ENCODE measurements around the gene POLG.
"Not testable (repeated sequence)": the region's sequence is repeated elsewhere in the genome, so short reads cannot be mapped to it uniquely, and the experiment has no call there.

POLG gene

GRCh38 chr15:89323825-89324224 lies 10.8 kb downstream of the POLG start:
- DNase-seq, result no peak

- no peak for DNase-seq
Observed at GRCh38 chr15:89322822-89323221, 11.8 kb downstream of the POLG start.

- no peak for DNase-seq
Observed at GRCh38 chr15:89321521-89322410, 12.9 kb downstream of the POLG start.

GRCh38 chr15:89320200-89320599 lies 14.4 kb downstream of the POLG start:
- no peak for DNase-seq

GRCh38 chr15:89319678-89320077 lies 14.9 kb downstream of the POLG start:
- DNase-seq, result no peak

- DNase-seq, result no peak
Observed at GRCh38 chr15:89317186-89317720, 17.4 kb downstream of the POLG start.

GRCh38 chr15:89316504-89316903 lies 18.1 kb downstream of the POLG start:
- no peak for DNase-seq

GRCh38 chr15:89315375-89315929 lies 19.2 kb downstream of the POLG start:
- no peak for DNase-seq

GRCh38 chr15:89309993-89310392 lies 24.6 kb downstream of the POLG start:
- DNase-seq, result no peak

GRCh38 chr15:89308236-89308635 lies 26.4 kb downstream of the POLG start:
- no peak for DNase-seq

- no peak for DNase-seq
Observed at GRCh38 chr15:89307791-89308190, 26.8 kb downstream of the POLG start.

- DNase-seq, result no peak
Observed at GRCh38 chr15:89307046-89307587, 27.5 kb downstream of the POLG start.

- DNase-seq, result no peak
Observed at GRCh38 chr15:89305395-89305794, 29.2 kb downstream of the POLG start.

GRCh38 chr15:89303986-89304385 lies 30.6 kb downstream of the POLG start:
- DNase-seq, result no peak

GRCh38 chr15:89301304-89302089 lies 33.1 kb downstream of the POLG start:
- no peak for DNase-seq

- DNase-seq, result no peak
Observed at GRCh38 chr15:89299896-89300295, 34.7 kb downstream of the POLG start.

GRCh38 chr15:89293012-89293411 lies 41.6 kb downstream of the POLG start:
- DNase-seq, result no peak

- DNase-seq, result no peak
Observed at GRCh38 chr15:89291934-89292438, 42.6 kb downstream of the POLG start.

GRCh38 chr15:89283201-89283600 lies 51.4 kb downstream of the POLG start:
- DNase-seq, result no peak

- no peak for DNase-seq
Observed at GRCh38 chr15:89282631-89283030, 52.0 kb downstream of the POLG start.

- no peak for DNase-seq
Observed at GRCh38 chr15:89278307-89278706, 56.3 kb downstream of the POLG start.

- not testable (repeated sequence) for DNase-seq
Observed at GRCh38 chr15:89277281-89277680, 57.3 kb downstream of the POLG start.
